Measurements from ENCODE around the gene MORC2.

Gene MORC2

DNA sequence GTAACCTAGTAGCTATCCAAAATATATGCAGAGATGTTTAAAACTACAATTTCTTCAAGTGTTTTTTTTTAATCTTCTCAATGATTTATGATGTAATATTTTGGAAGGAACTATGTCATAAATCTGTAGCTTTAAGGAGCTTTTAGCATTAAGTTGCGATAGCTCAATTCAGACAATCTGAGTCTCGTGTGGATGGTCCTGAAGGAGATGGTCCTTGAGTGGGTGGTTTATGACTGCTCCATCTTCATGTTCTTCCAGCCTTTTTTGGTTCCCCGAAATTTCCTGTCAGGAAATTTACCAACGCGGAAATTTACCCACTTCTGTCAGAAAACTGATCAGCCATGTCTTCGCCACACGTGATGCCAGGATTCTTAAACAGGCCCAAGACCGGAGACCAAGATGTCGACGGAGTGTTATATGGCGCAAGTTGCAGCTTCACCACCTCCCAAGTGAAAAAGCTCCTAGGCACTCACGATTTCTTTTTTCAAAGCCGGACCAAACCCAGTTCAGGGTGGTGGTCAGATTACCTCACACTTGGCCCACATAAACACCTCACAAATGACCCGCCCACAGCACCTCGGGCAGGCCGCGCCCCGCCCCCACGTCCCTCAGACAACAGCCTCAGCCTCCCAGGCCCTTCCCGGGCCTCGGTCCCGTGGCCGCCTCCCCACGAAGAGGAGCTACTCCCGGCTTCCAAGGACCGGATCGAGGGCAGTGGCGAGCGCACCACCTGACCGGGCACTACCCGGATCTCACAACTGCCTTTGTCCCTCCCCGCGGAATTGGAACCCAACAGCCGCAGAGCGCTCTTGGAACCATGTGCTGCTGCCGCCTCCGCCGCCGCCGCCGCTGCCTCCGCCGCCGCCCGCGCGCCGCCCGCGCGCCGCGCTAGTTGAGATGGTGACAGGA lies at the start of gene MORC2:
Gene MORC2 (minus strand): TSS at position 760 of the 909 bp plus-strand sequence. CDS start 885 bp downstream, outside the sequence.
- peak within 1 kb of the TSS; percentile 73 for H3K4me3 ChIP-seq (ENCODE audit: low read depth, low read length)
- CTCF ChIA-PET, result interaction anchor here (0.9 to 5.7 kb wide), 13 partner anchors 10 to 333 kb away, joined by 3 to 57 read pairs (median 5); partner anchors contain the start of genes SELENOM and SLC35E4
- TF ChIP-seq, protein P1, sequence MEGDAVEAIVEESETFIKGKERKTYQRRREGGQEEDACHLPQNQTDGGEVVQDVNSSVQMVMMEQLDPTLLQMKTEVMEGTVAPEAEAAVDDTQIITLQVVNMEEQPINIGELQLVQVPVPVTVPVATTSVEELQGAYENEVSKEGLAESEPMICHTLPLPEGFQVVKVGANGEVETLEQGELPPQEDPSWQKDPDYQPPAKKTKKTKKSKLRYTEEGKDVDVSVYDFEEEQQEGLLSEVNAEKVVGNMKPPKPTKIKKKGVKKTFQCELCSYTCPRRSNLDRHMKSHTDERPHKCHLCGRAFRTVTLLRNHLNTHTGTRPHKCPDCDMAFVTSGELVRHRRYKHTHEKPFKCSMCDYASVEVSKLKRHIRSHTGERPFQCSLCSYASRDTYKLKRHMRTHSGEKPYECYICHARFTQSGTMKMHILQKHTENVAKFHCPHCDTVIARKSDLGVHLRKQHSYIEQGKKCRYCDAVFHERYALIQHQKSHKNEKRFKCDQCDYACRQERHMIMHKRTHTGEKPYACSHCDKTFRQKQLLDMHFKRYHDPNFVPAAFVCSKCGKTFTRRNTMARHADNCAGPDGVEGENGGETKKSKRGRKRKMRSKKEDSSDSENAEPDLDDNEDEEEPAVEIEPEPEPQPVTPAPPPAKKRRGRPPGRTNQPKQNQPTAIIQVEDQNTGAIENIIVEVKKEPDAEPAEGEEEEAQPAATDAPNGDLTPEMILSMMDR (IDR thresholded peaks at IDR 0.05; ENCODE audit: insufficient read depth, low read length, missing control alignments), result no peak
- no peak for DNase-seq (ENCODE audit: low read depth, low spot score)
- POLR2A ChIA-PET, result interaction anchor here (0.6 to 3.2 kb wide), 12 partner anchors 11 to 188 kb away, joined by 3 to 25 read pairs (median 4); partner anchors contain the start of gene SMTN

GRCh38 chr22:31005535-31005934 lies 37.0 kb upstream of the MORC2 start:
- CTCF ChIA-PET, result interaction anchor here (0.7 kb wide), 1 partner anchor 79 kb away, joined by 3 read pairs; no protein-coding TSS in a partner anchor
- H3K4me3 ChIP-seq (ENCODE audit: low read depth, low read length), result no peak overlapping the region
- DNase-seq (ENCODE audit: low read depth, low spot score), result no peak
- POLR2A ChIA-PET, result no interaction called here
- TF ChIP-seq, protein P1 (IDR thresholded peaks at IDR 0.05; ENCODE audit: insufficient read depth, low read length, missing control alignments), result no peak

DNA sequence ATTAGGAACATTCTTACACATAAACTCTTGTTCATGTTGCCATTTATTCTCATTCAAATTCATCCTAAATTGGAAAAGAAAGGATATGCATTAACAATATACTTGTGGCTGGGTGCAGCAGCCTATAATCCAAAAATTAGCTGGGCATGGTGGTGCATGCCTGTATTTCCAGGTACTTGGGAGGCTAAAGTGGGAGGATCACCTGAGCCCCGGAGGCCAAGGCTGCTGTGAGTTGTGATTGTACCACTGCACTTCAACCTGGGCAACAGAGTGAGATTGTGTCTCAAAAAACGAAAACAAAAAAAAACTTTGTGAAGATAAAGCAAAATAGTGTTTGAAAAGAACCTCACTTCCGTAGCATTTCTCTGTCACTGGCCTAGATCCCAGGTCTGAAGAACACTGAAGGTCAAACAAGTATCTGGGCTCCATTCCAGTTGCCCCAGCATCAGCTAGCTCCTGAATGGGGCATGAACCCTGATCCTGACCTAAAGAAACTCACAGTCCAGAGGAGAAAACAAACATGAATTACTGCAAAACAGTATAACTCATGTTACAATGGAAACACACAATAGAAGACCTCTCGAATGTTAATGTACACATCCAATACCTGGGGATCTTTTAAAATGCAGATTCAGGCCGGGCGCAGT lies 32.7 kb upstream of the MORC2 start:
- no peak for DNase-seq (ENCODE audit: low read depth, low spot score)
- no peak overlapping the region for H3K4me3 ChIP-seq (ENCODE audit: low read depth, low read length)
- CTCF ChIA-PET, result interaction anchor here (0.6 kb wide), 1 partner anchor 245 kb away, joined by 3 read pairs; no protein-coding TSS in a partner anchor
- TF ChIP-seq, protein P1 (IDR thresholded peaks at IDR 0.05; ENCODE audit: insufficient read depth, low read length, missing control alignments), result no peak
- POLR2A ChIA-PET, result no interaction called here

DNA sequence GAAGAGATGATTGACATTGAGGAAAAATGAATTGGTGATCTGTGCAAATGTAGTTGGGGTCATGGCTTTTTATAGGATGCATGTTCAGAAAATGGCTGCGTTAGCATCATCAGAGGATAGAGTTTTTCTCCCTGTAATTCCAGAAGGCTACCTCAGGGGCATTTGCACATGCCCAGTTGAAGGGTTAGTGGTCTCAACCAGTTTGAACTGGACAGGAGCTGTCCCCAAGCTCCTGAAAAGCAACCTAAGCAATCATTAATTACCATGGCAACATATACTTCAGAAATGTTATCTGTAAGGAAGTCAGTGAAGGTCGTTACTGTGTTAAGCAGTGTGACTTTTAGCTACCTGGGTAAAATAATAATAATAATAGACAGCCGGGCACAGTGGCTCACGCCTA lies 29.8 kb upstream of the MORC2 start:
- no peak for DNase-seq (ENCODE audit: low read depth, low spot score)
- ChIA-PET CTCF (no interaction called here), POLR2A (no interaction called here)
- H3K4me3 ChIP-seq (ENCODE audit: low read depth, low read length), result no peak overlapping the region
- TF ChIP-seq, protein P1 (IDR thresholded peaks at IDR 0.05; ENCODE audit: insufficient read depth, low read length, missing control alignments), result no peak

- DNase-seq (ENCODE audit: low read depth, low spot score), result no peak
- POLR2A ChIA-PET, result no interaction called here
- CTCF ChIA-PET, result no interaction called here
- TF ChIP-seq, protein P1 (IDR thresholded peaks at IDR 0.05; ENCODE audit: insufficient read depth, low read length, missing control alignments), result no peak
- no peak overlapping the region for H3K4me3 ChIP-seq (ENCODE audit: low read depth, low read length)
Observed at GRCh38 chr22:30996462-30996861, 27.9 kb upstream of the MORC2 start.

DNA sequence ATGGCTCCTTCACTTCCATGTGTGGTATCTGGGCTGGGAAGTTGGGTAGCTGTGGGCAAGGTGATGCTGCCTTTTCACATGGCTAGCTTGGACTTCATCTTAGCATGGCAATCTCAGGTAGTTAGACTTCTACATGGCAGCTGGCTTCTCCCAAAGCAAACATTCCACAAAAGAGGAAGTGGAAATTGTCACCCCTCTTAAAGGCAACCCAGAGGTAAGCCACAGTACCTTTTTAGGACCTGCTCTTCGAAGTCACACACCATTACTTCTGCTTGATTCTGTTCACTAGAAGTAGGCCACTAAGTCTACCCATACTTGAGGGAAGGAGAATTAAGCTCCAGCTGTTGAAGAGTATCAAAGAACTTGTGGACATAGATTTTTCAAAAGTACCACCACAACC lies 26.4 kb upstream of the MORC2 start:
- TF ChIP-seq, protein P1 (IDR thresholded peaks at IDR 0.05; ENCODE audit: insufficient read depth, low read length, missing control alignments), result no peak
- DNase-seq (ENCODE audit: low read depth, low spot score), result no peak
- ChIA-PET CTCF (no interaction called here), POLR2A (no interaction called here)
- no peak overlapping the region for H3K4me3 ChIP-seq (ENCODE audit: low read depth, low read length)

Measured in AG04449 (cell line).